ENCODE data around the gene MGARP. TPM values are rescaled to one million over a fixed set of nuclear protein-coding genes. Genes with fewer than 3 reads are reported as not detected.

Gene MGARP
- total RNA-seq, 1 donor, result 7.6 TPM

DNA sequence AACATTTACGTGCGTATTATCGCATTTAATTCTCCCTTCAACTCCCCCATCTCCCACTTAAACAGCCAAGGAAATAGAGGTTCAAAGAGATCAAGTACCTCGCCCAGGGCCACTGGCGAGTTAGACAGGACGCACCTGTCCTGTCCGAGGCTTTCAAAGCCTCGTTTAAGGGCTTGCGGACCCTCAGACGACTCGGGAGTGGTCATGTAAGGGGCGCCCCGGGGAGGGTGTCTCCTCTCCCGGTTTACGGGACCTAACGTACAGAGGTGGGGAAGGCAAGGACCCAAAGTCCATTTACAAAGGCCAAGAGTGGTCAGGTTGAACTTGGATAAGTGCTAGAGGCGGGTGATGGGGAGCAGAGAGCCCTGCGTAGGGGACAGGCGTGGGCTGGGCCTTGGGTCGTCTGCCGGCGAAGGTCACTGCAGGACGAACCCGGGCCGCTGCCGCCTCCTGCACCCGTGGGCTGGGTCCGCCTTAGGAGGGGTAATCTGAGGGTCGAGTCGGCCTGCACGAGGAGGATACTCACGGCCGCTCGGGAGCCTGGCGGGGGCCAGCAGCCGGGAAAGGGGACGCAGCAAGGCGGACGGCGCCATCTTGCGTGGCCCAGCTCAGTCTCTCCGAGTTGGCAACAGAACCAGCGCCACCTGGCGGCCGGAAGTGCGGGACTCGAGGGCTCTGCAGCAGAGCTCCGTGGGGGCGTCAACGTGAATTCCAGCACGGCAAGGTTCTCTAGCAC, 15.3 kb upstream of the MGARP start:
- H3K4me3 ChIP-seq (ENCODE audit: insufficient read depth, low read length), result peak overlapping the region; percentile 92
- peaks cover 21% of the 10 kb centered on the region for H3K79me2 ChIP-seq (ENCODE audit: insufficient read depth, low read length)
- peak overlapping the region; percentile 93 for H2AFZ ChIP-seq (ENCODE audit: low read length)
- H3K9me3 ChIP-seq (ENCODE audit: low read depth, low read length), result no peaks in the 10 kb centered on the region
- DNase-seq (ENCODE audit: insufficient read length, low spot score, missing footprints), result peak; percentile 93
- peak overlapping the region; percentile 87 for H3K4me2 ChIP-seq (ENCODE audit: insufficient read depth, low read length)
- peak overlapping the region; percentile 86 for H3K27ac ChIP-seq (ENCODE audit: low read depth, low read length)
- no peaks in the 10 kb centered on the region for H4K20me1 ChIP-seq (ENCODE audit: insufficient read depth, low read length)
- H3K36me3 ChIP-seq (ENCODE audit: insufficient read depth, low read length), result peaks cover 25% of the 10 kb centered on the region
- no peaks in the 10 kb centered on the region for H3K27me3 ChIP-seq (ENCODE audit: insufficient read depth, low read length)
- TF ChIP-seq, protein P1, sequence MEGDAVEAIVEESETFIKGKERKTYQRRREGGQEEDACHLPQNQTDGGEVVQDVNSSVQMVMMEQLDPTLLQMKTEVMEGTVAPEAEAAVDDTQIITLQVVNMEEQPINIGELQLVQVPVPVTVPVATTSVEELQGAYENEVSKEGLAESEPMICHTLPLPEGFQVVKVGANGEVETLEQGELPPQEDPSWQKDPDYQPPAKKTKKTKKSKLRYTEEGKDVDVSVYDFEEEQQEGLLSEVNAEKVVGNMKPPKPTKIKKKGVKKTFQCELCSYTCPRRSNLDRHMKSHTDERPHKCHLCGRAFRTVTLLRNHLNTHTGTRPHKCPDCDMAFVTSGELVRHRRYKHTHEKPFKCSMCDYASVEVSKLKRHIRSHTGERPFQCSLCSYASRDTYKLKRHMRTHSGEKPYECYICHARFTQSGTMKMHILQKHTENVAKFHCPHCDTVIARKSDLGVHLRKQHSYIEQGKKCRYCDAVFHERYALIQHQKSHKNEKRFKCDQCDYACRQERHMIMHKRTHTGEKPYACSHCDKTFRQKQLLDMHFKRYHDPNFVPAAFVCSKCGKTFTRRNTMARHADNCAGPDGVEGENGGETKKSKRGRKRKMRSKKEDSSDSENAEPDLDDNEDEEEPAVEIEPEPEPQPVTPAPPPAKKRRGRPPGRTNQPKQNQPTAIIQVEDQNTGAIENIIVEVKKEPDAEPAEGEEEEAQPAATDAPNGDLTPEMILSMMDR (IDR thresholded peaks at IDR 0.05; ENCODE audit: extremely low read depth, low read depth, low read length), result peak; percentile 90
- H3K4me1 ChIP-seq (ENCODE audit: insufficient read depth, low read length), result peaks cover 26% of the 10 kb centered on the region

DNA sequence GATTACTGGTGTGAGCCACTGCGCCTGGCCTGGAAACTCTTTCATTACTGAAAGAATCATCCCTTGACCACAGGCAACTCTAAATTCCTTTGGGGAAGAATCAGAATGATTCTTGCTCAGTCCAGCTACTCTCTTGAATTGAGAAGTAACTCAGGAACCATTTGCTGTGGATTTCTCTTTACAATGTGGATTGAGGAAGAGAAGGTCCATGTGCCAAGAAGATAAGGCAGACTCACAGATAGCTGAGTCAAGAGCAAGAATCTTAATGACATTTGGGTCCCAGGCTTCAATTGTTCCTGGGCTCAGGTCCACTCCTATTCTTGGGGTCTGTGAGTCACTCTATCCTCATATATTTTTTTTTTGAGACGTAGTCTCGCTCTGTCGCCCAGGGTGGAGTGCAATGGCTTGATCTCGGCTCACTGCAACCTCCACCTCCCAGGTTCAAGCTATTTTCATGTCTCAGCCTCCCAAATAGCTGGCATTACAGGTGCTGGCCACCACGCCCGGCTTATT, 6.2 kb upstream of the MGARP start:
- no peak overlapping the region for H2AFZ ChIP-seq (ENCODE audit: low read length)
- H3K27me3 ChIP-seq (ENCODE audit: insufficient read depth, low read length), result no peaks in the 10 kb centered on the region
- no peak overlapping the region for H3K4me3 ChIP-seq (ENCODE audit: insufficient read depth, low read length)
- H3K4me1 ChIP-seq (ENCODE audit: insufficient read depth, low read length), result peaks cover 8% of the 10 kb centered on the region
- TF ChIP-seq, protein P1 (IDR thresholded peaks at IDR 0.05; ENCODE audit: extremely low read depth, low read depth, low read length), result no peak
- H3K36me3 ChIP-seq (ENCODE audit: insufficient read depth, low read length), result peaks cover 8% of the 10 kb centered on the region
- H4K20me1 ChIP-seq (ENCODE audit: insufficient read depth, low read length), result no peaks in the 10 kb centered on the region
- H3K79me2 ChIP-seq (ENCODE audit: insufficient read depth, low read length), result no peaks in the 10 kb centered on the region
- no peaks in the 10 kb centered on the region for H3K9me3 ChIP-seq (ENCODE audit: low read depth, low read length)
- no peak overlapping the region for H3K4me2 ChIP-seq (ENCODE audit: insufficient read depth, low read length)
- H3K27ac ChIP-seq (ENCODE audit: low read depth, low read length), result no peak overlapping the region
- DNase-seq (ENCODE audit: insufficient read length, low spot score, missing footprints), result peak; percentile 69

DNA sequence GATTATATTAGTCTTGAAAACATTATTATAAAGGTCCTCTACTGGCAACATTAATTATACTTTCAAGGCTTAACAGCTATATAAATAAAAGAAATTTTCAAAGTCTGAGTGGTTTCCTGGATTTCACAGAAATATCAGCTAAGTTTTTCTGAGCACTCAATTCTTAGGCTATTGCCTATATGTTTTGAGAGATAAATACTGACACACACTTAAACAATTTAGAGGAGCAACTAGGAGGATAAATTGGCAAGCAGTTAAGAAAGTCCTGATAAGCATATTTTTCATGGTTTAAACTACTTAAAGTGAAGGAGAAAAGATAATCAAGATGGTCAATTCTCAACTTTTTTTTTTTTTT, 2.7 kb upstream of the MGARP start:
- peaks cover 4% of the 10 kb centered on the region for H3K27me3 ChIP-seq (ENCODE audit: insufficient read depth, low read length)
- peak overlapping the region; percentile 11 for H3K27ac ChIP-seq (ENCODE audit: low read depth, low read length)
- H3K79me2 ChIP-seq (ENCODE audit: insufficient read depth, low read length), result no peaks in the 10 kb centered on the region
- no peaks in the 10 kb centered on the region for H3K36me3 ChIP-seq (ENCODE audit: insufficient read depth, low read length)
- TF ChIP-seq, protein P1 (IDR thresholded peaks at IDR 0.05; ENCODE audit: extremely low read depth, low read depth, low read length), result no peak
- peaks cover 11% of the 10 kb centered on the region for H3K4me1 ChIP-seq (ENCODE audit: insufficient read depth, low read length)
- no peak for DNase-seq (ENCODE audit: insufficient read length, low spot score, missing footprints)
- no peaks in the 10 kb centered on the region for H4K20me1 ChIP-seq (ENCODE audit: insufficient read depth, low read length)
- no peak overlapping the region for H3K4me3 ChIP-seq (ENCODE audit: insufficient read depth, low read length)
- no peaks in the 10 kb centered on the region for H3K9me3 ChIP-seq (ENCODE audit: low read depth, low read length)
- no peak overlapping the region for H2AFZ ChIP-seq (ENCODE audit: low read length)
- peak overlapping the region; percentile 34 for H3K4me2 ChIP-seq (ENCODE audit: insufficient read depth, low read length)

DNA sequence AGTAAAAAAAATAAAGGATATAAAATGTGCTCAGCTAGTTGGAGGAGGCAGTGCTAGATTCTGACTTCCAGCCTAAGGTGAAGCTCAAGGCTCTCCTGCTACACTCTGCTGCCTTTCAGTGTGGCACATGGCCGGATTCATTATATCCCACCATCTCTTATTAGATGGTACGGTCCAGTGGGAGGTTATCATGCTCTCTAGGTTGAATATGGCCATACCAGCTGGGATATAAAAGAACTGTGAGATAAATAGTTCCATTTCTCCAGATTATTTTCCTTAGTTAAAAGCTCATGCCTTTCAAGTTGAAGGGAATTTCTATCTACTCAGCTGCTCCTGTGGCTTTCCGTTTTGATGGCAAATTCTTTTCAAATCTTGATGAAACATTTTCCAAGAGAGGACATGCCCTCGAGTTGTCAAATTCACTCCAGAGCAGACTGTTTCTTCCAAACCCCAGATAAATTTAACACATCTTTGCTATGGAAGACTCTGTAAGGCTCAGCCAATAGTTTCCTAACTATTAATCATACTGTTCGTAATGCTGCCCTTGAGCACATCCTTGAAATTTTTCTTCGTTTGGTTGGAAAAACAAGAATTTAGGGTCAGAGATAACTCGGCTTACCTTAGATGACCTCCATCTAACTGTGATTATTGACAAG, 2.2 kb upstream of the MGARP start:
- peak overlapping the region; percentile 56 for H2AFZ ChIP-seq (ENCODE audit: low read length)
- no peak for DNase-seq (ENCODE audit: insufficient read length, low spot score, missing footprints)
- H3K36me3 ChIP-seq (ENCODE audit: insufficient read depth, low read length), result no peaks in the 10 kb centered on the region
- H4K20me1 ChIP-seq (ENCODE audit: insufficient read depth, low read length), result no peaks in the 10 kb centered on the region
- no peaks in the 10 kb centered on the region for H3K9me3 ChIP-seq (ENCODE audit: low read depth, low read length)
- H3K4me1 ChIP-seq (ENCODE audit: insufficient read depth, low read length), result peaks cover 11% of the 10 kb centered on the region
- H3K27me3 ChIP-seq (ENCODE audit: insufficient read depth, low read length), result peaks cover 4% of the 10 kb centered on the region
- peak overlapping the region; percentile 34 for H3K4me2 ChIP-seq (ENCODE audit: insufficient read depth, low read length)
- TF ChIP-seq, protein P1 (IDR thresholded peaks at IDR 0.05; ENCODE audit: extremely low read depth, low read depth, low read length), result no peak
- H3K27ac ChIP-seq (ENCODE audit: low read depth, low read length), result peak overlapping the region; percentile 24
- no peaks in the 10 kb centered on the region for H3K79me2 ChIP-seq (ENCODE audit: insufficient read depth, low read length)
- no peak overlapping the region for H3K4me3 ChIP-seq (ENCODE audit: insufficient read depth, low read length)
